A172 (cell line): ENCODE data around the gene RABEP2. TPM values are rescaled to one million over a fixed set of nuclear protein-coding genes. Genes with fewer than 3 reads are reported as not detected.
"Not testable (repeated sequence)": the region's sequence is repeated elsewhere in the genome, so short reads cannot be mapped to it uniquely, and the experiment has no call there.

Experiments used
- DNase-seq: peaks from one replicate; pipeline ENCODE4 v3.0.0-alpha.2; 2015; ENCODE audit warnings: low spot score
- total RNA-seq: library from RNA; depleted of rRNA; stranded (reverse); fragments of >200 nt; shearing (Covaris generic); gene quantifications from 2 replicates; pipeline ENCODE4 v1.2.3, GENCODE V29; 2014

RABEP2 gene
- total RNA-seq, 1 experiment from 2014 or later, result 46.0 TPM

DNA sequence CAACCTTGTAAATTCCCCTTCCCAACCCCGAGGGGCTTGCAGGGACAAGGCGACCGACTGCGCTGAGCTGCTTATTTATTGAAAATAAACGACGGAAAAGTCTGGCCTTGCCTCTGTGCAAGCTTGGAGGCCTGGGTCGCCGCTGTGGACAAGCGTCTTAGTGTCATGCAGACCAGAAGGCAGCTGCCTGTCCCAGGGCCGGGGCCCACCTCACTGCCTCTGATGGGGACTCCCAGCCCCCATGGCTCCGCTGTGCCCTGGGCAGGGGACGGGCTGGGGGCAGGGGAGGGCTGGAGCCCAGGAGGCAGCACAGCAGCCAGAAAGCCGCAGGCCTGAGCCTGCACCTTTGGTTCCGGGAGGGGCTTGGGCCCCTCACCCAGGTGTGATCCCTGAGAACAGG lies 20.7 kb downstream of the RABEP2 start:
- DNase-seq, result no peak

DNA sequence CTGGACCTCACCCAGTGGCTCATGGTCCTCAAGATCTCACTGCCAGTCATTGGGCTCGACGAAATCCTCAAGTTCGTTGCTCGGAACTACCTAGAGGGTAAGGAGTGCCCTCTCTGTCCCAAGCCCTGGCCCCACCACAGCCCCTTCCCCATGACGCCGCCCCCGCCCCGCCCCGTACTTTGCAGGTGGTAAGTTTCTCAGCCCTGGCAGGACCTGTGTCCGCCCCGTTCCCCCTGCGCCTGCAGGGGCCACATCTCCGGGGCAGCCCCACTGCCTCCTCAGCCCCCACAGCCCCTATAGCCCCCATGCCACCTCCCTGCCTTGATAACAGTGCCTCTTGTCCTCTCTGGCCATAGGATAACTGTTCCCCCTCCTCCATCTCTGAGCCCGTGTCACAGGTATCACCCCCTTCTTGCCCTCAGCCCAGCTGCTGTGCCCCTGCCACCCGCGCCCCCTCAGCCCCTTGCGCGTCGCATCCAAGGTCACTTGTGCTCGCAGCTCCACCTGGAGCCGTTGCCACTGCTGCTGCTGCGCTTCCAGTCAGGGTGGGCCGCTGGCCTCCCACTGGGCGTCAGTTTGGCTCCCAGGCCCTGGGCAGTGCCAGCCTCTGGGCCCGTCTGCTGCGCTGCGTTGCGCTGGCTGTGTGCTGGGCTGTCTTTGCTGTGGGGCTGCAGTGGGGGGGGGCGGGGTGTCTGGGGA lies 21.5 kb downstream of the RABEP2 start:
- no peak for DNase-seq

DNA sequence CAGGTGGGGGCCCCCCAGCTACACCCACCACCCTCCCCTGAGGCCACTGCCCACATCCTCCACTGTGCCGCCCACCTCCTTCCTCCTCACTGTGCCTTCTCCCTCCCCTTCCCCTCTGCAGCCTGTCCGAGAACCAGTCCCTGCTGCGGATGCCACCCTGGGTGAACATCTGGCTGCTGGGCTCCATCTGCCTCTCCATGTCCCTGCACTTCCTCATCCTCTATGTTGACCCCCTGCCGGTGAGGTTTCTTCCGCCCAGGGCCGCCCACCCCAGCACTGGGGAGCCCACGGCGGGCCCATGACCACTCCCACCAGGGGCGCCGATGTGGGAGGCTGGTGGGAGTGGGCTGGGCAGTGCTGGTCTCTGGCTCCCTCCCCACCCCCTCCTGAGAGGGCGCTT lies 22.1 kb downstream of the RABEP2 start:
- DNase-seq, result no peak

DNA sequence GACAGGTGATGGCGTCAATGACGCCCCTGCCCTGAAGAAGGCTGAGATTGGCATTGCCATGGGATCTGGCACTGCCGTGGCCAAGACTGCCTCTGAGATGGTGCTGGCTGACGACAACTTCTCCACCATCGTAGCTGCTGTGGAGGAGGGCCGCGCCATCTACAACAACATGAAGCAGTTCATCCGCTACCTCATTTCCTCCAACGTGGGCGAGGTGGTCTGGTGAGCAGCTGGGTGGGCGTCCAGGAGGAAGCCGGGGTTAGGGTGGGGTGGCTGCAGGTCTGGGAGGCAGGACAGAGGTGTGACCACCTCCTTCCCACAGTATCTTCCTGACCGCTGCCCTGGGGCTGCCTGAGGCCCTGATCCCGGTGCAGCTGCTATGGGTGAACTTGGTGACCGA lies 23.2 kb downstream of the RABEP2 start:
- no peak for DNase-seq

DNA sequence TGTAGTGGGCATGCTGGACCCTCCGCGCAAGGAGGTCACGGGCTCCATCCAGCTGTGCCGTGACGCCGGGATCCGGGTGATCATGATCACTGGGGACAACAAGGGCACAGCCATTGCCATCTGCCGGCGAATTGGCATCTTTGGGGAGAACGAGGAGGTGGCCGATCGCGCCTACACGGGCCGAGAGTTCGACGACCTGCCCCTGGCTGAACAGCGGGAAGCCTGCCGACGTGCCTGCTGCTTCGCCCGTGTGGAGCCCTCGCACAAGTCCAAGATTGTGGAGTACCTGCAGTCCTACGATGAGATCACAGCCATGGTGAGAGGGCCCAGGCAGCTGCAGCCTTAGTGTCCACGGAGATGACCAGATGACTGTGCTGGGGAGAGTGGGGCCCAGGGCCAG lies 24.4 kb downstream of the RABEP2 start:
- no peak for DNase-seq

DNA sequence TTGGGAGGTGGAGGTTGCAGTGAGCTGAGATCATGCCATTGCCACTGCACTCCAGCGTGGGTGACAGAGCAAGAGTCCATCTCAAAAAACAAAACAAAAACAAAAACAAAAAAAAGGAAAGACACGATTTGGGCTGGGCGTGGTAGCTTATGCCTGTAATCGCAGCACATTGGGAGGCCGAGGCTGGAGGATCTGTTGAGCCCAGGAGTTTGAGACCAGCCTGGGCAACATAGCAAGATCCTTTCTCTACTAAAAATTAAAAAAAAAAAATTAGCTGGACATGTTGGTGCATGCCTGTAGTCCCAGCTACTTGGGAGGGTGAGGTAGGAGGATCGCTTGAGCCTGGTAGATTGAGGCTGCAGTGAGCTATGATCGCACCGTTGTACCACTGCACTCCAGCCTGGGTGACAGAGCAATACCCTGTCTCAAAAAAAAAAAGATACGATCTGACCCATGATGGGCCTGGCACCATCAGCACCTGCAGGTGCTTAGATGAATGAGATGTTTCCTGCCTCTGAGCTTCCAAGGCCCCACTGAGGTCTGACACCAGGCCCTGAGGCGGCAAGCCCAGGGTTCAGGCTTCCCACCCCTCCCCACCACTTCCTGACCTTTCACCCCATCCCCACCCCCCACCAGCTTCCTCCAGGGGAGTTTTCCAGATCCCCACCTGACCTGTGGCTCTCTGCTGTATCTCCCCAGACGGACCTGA lies 25.0 kb downstream of the RABEP2 start:
- DNase-seq, result no peak

DNA sequence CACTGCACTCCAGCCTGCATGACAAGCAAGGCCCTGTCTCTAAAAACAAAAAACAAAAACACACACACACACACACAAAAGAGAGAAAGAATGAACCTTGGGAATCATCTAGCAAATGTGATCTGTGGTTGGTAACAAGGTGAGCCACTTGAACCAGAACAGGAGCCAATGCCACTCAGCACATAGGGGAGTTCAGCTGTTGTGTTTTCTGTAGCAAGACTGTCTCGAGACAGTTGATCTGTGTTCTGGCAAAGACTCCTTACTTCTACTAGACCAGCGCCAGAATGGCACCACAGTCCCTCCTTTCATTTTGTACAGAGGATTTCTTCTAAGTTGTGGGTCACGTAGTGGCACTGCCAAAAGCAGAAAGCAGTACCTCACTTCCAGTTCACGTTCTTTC lies 26.1 kb downstream of the RABEP2 start:
- no peak for DNase-seq

DNA sequence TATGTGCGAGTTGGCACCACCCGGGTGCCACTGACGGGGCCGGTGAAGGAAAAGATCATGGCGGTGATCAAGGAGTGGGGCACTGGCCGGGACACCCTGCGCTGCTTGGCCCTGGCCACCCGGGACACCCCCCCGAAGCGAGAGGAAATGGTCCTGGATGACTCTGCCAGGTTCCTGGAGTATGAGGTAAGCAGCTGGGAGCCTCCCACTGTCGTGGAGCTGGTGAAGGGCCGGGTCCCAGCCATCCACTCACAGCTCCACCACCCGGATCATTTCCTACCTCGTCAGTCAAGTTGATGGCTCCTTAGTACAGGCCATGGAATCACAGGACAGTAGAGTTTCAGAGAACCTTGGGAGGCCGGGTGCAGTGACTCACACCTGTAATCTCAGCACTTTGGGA lies 26.8 kb downstream of the RABEP2 start:
- peak; percentile 67 for DNase-seq

DNA sequence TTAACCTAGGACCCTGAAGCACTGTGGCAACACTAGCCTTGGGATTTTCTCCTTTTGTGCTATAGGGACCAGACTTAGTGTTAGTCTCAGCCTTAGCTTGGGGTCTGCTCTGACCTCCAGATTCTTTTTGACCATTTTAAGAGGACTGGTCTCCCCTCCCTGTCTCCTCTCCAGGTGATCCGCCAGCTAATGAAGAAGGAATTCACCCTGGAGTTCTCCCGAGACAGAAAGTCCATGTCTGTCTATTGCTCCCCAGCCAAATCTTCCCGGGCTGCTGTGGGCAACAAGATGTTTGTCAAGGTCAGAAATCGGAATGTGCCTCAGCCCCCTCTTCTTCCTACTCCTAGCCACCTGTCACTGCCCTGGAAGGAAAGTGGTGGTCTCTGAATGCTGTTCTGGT lies 27.2 kb downstream of the RABEP2 start:
- peak; percentile 18 for DNase-seq

DNA sequence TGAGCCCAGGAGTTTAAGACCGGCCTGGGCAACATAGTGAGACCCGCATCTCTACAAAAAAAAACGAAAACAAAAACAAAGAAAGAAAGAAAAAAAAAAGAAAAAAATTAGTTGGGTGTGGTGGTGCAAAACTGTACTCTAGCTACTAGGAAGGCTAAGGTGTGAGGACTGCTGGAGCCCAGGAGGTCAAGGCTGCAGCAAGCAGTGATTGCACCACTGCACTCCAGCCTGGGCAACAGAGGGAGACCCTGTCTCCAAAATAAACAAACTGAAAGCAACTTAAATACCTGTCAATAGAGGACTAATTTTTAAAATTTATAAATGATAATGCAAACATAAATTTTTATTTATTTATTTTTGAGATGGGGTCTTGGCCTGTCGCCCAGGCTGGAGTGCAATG lies 29.4 kb downstream of the RABEP2 start:
- no peak for DNase-seq

DNA sequence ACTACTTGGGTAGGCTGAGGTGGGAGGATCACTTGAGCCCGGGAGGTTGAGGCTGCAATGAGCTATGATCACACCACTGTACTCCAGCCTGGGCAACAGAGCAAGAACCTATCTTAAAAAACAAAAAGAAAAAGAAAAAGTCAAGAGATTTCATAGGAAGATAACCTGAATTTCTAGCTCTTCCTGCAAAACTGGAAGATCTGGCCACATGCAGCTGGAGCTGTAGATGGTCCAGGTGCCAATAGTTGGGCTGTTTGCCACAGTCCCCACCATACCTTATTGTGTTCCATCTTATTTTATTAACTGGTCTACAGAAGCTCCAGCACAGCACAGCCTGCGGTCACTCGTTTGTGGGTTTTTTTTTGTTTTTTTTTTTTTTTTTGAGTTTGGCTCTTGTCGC lies 31.7 kb downstream of the RABEP2 start:
- DNase-seq, result no peak

DNA sequence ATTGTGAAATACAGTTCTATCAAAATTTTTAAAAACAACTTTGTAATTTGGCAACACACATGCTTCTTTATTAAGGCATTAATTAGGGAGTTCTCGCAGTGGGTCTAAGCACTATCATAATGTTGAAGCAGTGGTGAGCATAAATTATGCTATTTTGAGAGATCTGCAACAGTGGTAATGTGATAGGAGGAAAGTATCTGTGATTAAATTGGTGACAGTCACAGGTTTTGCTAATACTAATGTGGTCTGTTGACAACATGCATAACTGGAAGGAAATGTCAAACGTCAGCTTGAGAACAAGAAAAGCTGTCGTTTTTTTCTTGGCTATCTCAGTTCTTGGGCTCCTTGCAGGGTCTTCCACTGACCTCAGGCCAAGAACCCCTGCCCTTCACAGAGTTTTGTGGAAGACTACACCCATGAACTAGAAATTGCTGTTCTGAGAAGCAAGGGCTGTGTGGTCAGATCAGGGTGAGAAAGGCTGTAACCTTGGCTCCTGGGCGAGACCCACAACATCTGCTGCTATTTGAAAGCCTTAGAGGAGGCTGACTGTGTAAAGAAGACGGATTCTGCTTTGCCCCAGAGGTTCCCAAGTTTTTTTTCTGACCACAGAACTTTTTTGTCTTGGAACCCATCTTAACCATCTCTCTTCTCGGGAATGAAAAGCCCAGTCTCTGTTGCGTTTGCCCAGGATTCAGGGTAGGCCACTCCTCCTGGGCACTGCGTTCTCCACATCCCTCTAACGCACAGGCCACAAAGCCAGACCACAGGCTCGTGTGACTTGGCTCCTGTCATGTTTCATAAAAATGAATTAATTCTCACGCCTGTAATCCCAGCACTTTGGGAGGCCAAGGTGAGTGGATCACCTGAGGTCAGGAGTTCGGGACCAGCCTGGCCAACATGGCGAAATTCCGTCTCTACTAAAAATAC lies 32.8 kb downstream of the RABEP2 start:
- no peak for DNase-seq

DNA sequence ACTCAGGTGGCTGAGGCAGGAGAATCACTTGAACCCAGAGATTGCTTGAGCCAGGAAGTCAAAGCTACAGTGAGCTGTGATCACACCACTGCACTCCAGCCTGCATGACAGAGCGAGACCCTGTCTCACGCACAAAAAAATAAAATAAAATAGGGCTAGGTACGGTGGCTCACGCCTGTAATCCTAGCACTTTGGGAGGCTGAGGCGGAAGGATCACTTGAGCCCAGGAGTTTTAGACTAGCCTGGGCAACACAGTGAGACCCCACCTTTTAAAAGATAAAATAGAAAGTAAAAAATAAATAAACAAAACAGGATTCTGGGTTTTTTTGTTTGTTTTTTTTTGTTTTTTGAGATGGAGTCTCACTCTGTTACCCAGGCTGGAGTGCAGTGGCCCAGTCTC lies 34.7 kb downstream of the RABEP2 start:
- DNase-seq, result not testable (repeated sequence)

DNA sequence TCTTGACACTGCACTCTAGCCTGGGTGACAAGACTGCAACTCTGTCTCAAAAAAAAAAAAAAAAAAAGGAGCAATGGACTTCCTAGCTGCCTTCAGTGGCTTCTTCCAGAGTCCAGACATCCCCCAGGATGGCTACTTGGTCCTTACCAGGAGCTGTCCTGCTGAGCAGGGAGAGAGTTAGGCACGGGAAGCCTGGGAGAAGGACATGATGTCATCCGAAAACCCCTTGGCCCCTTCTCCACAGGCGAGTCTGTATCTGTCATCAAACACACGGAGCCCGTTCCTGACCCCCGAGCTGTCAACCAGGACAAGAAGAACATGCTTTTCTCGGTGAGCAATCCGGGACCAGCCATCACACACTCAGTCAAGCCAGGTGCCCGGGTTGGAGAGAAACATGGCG lies 38.1 kb downstream of the RABEP2 start:
- DNase-seq, result no peak

DNA sequence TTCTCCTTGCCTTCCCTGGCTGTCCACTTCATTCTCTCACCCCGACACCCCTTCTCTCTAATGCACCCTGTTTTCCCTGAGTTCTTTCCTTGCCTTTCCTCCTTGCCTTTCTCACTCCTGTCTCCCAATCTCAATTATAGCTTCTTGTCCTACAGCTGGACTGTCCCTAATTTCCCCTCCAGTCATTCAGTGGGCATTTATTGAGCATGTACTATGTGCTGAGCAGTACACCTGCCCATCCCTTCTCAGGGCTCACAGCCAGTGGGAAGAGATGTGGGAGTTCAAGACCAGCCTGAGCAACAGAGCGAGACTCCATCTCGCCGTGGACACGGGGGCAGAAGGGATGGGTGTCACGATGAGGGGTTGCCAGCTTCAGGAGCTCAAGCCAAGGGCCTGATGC lies 41.0 kb downstream of the RABEP2 start:
- no peak for DNase-seq

DNA sequence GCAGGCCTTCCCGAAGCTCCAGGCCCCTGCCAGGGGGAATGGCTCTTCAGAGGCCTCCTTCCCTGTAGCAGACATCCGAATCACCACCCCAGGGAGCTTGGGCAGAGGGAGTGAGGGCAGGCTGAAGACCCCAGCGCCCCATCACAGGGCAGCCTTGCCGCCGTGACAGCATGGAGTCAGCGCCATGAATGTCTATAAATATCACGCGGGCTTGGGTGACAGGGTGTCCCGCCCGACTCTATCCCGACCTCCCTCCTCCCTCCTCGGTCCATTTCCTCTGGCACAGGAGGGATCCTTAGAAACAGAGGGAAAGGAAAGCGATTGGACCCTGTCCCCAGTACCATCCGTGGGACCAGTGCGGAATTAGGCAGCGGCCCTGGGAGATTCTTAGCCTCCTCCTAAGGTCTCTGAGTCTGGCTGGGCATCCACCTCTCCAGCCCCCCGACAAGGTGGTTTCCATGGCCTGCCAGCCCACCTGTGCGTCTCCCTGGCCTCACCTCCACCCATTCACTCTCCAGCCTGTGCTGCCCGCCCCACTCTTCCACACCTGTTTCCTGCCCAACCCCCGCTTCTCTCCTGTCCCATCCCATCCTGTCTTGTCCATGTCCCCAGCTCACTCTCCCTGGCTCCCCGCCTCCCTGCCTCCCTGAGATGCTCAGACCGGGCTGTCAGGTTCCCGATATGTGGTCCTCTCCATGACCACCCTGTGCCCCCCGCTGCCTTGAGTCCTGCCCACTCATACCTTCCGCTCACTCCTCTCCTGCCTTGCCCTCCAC lies 41.6 kb downstream of the RABEP2 start:
- no peak for DNase-seq

DNA sequence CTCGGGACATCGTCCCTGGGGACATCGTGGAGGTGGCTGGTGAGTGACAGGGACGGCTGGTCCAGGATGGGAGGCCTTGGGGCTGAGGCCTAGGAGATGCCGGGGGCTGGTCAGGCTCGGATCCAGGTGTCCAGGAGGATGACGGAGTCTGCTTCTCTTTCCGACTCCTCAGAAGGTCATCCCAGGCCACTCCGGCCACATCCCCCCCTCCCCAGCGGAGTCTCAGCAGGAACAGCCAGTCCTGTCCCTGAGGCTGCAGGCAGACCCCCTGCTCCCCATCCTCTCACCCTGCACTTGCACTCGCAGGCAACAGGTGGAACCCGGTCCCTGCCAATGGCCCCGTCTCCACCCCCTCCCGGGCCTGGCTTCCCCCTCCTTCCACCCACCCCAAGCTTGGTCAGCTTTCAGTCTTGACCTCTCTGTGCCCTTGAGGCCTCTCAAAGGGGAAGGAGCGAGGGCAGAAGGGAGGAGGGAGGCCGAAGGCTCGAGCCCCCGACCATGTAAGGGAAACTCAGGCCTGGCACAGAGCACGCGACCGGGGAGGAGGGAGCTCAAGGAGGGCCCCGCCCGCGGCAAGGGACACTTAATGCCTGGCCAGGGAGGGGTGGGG lies 42.4 kb downstream of the RABEP2 start:
- no peak for DNase-seq

DNA sequence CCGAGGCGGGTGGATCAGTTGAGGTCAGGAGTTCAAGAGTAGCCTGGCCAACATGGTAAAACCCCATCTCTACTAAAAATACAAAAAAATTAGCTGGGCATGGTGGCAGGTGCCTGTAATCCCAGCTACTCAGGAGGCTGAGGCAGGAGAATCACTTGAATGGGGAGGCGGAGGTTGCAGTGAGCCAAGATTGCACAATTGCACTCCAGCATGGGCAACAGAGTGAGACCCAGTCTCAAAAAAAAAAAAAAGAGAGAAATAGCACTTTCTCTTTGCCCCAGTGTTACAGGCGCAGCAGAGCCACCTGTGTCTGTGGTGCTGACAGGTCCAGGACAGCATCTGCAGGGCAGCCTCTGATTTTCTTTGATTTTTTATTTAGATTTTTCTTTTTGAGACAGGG lies 43.5 kb downstream of the RABEP2 start:
- DNase-seq, result not testable (repeated sequence)

DNA sequence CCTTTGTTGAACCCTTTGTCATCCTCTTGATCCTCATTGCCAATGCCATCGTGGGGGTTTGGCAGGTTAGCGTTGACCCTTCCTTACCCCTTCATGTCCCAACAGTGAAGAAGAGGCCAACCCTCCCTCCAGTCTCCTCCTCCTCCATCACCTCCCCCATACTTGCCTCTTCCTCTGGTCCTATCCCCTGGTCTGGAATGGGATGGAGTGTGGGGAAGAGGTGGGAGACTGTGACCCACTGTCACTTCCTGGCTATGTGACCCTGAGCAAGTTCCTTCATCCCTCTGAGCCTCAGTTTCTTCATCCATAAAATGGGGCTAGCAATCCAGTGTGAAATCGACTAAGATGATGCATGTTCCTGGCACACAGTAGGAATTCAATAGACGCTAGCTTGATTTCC lies 44.1 kb downstream of the RABEP2 start:
- no peak for DNase-seq

DNA sequence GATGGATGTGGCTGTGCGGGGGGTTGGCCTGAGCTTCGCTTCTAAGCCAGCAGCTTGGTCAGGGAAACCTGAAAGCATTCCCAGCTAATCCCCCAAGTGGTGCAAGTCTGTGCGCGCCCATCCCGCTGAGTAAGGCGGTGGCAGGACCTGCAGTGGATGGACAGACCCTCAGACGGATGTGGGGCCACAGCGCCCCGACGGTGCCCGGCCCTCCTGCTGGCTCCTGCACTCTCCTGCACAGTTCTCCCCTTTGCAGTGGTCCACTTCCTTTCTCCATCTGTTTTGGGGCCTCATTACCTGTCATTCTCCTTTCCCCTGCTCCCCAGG lies 44.5 kb downstream of the RABEP2 start:
- no peak for DNase-seq

DNA sequence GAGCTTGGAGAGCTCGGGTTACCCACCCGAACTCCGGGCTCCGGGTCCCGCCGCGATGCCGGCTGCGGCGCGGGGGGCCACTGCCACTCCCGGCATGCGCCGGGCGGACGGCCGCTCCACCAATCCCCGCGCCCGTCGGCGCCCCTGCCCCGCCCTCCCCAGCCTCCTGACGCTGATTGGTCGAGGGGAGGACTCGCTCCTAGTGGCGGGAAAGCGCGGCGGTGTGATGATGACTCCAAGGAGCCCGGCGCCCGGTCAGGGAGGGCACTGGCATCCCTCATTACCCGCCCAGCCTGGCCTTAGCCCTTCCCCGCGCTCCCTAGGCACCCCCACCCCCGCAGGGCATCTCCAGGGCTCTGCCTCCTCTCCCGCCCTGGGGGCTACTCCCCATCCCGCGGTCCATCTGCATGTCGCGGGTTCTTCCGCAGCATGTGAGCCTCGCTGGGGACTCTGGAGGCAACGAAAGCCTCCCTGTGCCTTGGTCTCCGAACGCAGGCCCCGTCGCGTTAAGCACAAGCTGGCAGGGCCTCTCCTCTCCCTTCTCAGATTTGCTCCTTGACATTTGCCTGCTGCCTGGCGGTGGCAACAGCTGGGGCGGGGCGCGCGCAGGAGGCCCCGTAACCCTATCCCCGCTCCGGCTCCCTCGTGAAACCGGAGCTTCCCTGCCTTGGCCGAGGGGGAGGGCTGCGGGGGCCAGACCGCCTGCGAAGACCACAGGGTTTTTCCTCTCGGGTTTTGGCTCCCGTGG lies 45.0 kb downstream of the RABEP2 start:
- peak; percentile 77 for DNase-seq
